Left lung (tissue), 10 donors: ENCODE results near the gene METTL4. TPM values are rescaled to one million over a fixed set of nuclear protein-coding genes. Genes with fewer than 3 reads are reported as not detected.

Source experiments
- ATAC-seq: fragments of 200-7000 bp; cut with Tn5 transposase; one replicate; pipeline ENCODE4 v1.9.1; 2020; ENCODE audit warnings: moderate library complexity
- DNase-seq, 4 donors: peaks; one replicate each; pipeline ENCODE4 v3.0.0-alpha.2; 2013 to 2020
- H3K27ac ChIP-seq, 2 donors: fragments of 200-600 bp; sonication (generic) in 1 of 2; one replicate each; pipeline versions ENCODE4 v1.5.0 to v1.8.0; 2020 to 2021
- H3K27me3 ChIP-seq, 2 donors: fragments of 200-600 bp; sonication (generic) in 1 of 2; one replicate each; pipeline versions ENCODE4 v1.5.0 to v1.8.0; 2020 to 2021
- H3K36me3 ChIP-seq, 2 donors: fragments of 200-600 bp; sonication (generic) in 1 of 2; one replicate each; pipeline versions ENCODE4 v1.5.0 to v1.8.0; 2020 to 2021
- H3K4me1 ChIP-seq, 2 donors: fragments of 200-600 bp; one replicate each; pipeline ENCODE4 v1.8.0; 2021
- H3K4me3 ChIP-seq, 2 donors: fragments of 200-600 bp; sonication (generic) in 1 of 2; one replicate each; pipeline versions ENCODE4 v1.5.0 to v1.8.0; 2020 to 2021; ENCODE audit warnings: mild to moderate bottlenecking in 1 of 2
- H3K9me3 ChIP-seq, 2 donors: fragments of 200-600 bp; sonication (generic) in 1 of 2; one replicate each; pipeline versions ENCODE4 v1.5.0 to v1.8.0; 2020 to 2021
- intact Hi-C, 2 donors: fragments of 100-400 bp; cut with DNase I; formaldehyde crosslinking; loops; one replicate each; pipeline versions ENCODE4 v1.11.2 to v1.14.2; 2022
- polyA plus RNA-seq, 6 donors: library from polyadenylated mRNA; unstranded; fragments of 120-200 nt; gene quantifications; one replicate each; pipeline ENCODE4 v1.2.1, GENCODE V29; 2013; ENCODE audit not compliant: insufficient read length in 6 of 6
- total RNA-seq, 2 donors: library from RNA; stranded (reverse); fragmentation: NEBNext Ultra II Directional; extraction: Animal tissue kit (Norgen Biotek cat#: 25700); gene quantifications; one replicate each; pipeline ENCODE4 v1.2.1, GENCODE V29; 2021
- TF ChIP-seq, protein P1 (sequence below), 2 donors: fragments of 200-600 bp; sonication (generic) in 1 of 2; IDR thresholded peaks; one replicate each; pipeline versions ENCODE4 v1.5.0 to v1.8.0; 2021; ENCODE audit warnings: antibody characterized with exemption in 2 of 2
- donor health status: DM: no; HTN: yes; CAD: no.
- donor health status: DM: no; HTN: no; CAD: no.

The METTL4 gene
- total and polyA plus RNA-seq, 8 donors: 8.7 to 23.6 (median 20.5) TPM

- intact Hi-C loops: no loop called here
- Histone ChIP-seq H3K27ac (no peak overlapping the region), H3K4me1 (peaks cover 9 to 33% of the 10 kb centered on the region in 2 donors), H3K27me3 (no peaks in the 10 kb centered on the region), H3K4me3 (no peak overlapping the region), H3K9me3 (no peaks in the 10 kb centered on the region), H3K36me3 (peaks cover 0 to 7% of the 10 kb centered on the region in 2 donors)
- DNase-seq (no peak), ATAC-seq (no peak)
- TF ChIP-seq, protein P1, sequence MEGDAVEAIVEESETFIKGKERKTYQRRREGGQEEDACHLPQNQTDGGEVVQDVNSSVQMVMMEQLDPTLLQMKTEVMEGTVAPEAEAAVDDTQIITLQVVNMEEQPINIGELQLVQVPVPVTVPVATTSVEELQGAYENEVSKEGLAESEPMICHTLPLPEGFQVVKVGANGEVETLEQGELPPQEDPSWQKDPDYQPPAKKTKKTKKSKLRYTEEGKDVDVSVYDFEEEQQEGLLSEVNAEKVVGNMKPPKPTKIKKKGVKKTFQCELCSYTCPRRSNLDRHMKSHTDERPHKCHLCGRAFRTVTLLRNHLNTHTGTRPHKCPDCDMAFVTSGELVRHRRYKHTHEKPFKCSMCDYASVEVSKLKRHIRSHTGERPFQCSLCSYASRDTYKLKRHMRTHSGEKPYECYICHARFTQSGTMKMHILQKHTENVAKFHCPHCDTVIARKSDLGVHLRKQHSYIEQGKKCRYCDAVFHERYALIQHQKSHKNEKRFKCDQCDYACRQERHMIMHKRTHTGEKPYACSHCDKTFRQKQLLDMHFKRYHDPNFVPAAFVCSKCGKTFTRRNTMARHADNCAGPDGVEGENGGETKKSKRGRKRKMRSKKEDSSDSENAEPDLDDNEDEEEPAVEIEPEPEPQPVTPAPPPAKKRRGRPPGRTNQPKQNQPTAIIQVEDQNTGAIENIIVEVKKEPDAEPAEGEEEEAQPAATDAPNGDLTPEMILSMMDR (IDR thresholded peaks at IDR 0.05): no peak
Measured at GRCh38 chr18:2568129-2568528, 3.2 kb downstream of the METTL4 start.

- H3K36me3 ChIP-seq: peaks cover 0 to 26% of the 10 kb centered on the region in 2 donors
- H3K27me3 ChIP-seq: no peaks in the 10 kb centered on the region
- TF ChIP-seq, protein P1 (IDR thresholded peaks at IDR 0.05): no peak
- ATAC-seq (no peak), DNase-seq (no peak)
- intact Hi-C loops: no loop called here
- H3K4me1 ChIP-seq: peaks cover 0 to 4% of the 10 kb centered on the region in 2 donors
- H3K27ac ChIP-seq: no peak overlapping the region
- no peaks in the 10 kb centered on the region for H3K9me3 ChIP-seq
- no peak overlapping the region for H3K4me3 ChIP-seq
Measured at GRCh38 chr18:2564373-2564772, 6.9 kb downstream of the METTL4 start.

- TF ChIP-seq, protein P1 (IDR thresholded peaks at IDR 0.05): no peak
- Histone ChIP-seq H3K27me3 (no peaks in the 10 kb centered on the region), H3K4me3 (no peak overlapping the region), H3K4me1 (no peaks in the 10 kb centered on the region), H3K9me3 (no peaks in the 10 kb centered on the region), H3K27ac (no peak overlapping the region), H3K36me3 (peaks cover 0 to 24% of the 10 kb centered on the region in 2 donors)
- DNase-seq (no peak), ATAC-seq (no peak)
- intact Hi-C loops: no loop called here
Measured at GRCh38 chr18:2559249-2559648, 12.1 kb downstream of the METTL4 start.

DNA sequence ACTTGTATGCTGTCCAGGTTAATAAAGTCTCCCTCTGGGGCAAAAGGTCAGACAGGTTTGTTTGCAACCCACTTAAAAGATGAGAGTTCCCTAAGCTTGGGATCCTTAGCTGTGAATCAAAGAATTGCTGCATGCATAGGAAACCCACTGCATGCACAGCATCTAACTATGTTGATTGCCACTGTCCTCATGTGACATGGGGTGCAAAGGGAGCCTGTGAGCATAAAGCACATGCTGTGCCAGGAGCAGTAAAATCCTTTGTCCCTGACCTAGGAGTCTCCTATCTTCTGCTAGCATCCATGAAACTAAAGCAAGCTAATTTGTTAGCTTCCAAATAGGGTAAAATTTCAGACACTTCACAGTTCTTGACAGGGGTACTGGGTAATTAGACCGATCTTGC is 13.8 kb downstream of the METTL4 start:
- DNase-seq (no peak), ATAC-seq (no peak)
- no peak overlapping the region for H3K27ac ChIP-seq
- TF ChIP-seq, protein P1 (IDR thresholded peaks at IDR 0.05): no peak
- H3K4me3 ChIP-seq: no peak overlapping the region
- peaks cover 0 to 17% of the 10 kb centered on the region in 2 donors for H3K36me3 ChIP-seq
- intact Hi-C loops: no loop called here
- H3K27me3 ChIP-seq: no peaks in the 10 kb centered on the region
- H3K9me3 ChIP-seq: no peaks in the 10 kb centered on the region
- no peaks in the 10 kb centered on the region for H3K4me1 ChIP-seq

DNA sequence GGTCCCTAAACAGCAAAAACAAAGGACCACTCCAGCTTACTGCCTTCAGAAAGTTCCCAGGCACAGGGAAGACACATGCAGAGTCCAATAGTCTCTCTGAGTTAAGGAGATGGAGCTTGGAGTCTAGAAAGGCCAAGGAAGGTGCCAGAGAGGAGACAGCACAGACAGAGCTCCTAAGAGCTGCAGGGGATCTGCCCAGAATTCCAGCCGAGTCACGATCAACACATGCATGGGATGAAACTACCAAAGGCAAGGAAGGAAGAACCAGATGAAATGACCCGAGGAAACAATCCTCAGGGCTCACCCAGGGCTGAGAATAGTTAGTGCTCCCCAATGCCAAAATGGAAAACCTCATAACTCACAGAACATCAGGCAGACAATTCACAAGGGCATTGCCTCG is 15.4 kb downstream of the METTL4 start:
- ATAC-seq (no peak), DNase-seq (no peak)
- Histone ChIP-seq H3K4me3 (no peak overlapping the region), H3K27me3 (no peaks in the 10 kb centered on the region), H3K36me3 (peaks cover 0 to 17% of the 10 kb centered on the region in 2 donors), H3K27ac (no peak overlapping the region), H3K9me3 (no peaks in the 10 kb centered on the region), H3K4me1 (no peaks in the 10 kb centered on the region)
- intact Hi-C loops: no loop called here
- TF ChIP-seq, protein P1 (IDR thresholded peaks at IDR 0.05): no peak
